K562 (cell line): Measurements from ENCODE around the gene OR7A10. TPM values are rescaled to one million over a fixed set of nuclear protein-coding genes. Genes with fewer than 3 reads are reported as not detected.

Source experiments
- CHD7 ChIP-seq: fragments of 200-600 bp; sonication (generic); IDR thresholded peaks from one replicate; pipeline ENCODE4 v1.6.1; 2012; ENCODE audit warnings: mild to moderate bottlenecking, low read depth, low read length, inconsistent platforms
- MEF2A ChIP-seq: IDR thresholded peaks from 2 replicates; pipeline ENCODE4 v1.6.1; 2011; ENCODE audit warnings: low read depth, mild to moderate bottlenecking, low read length, moderate library complexity; ENCODE audit not compliant: control insufficient read depth
- NFE2 ChIP-seq: IDR thresholded peaks from 2 replicates; pipeline ENCODE4 v1.6.1; 2014; ENCODE audit warnings: antibody characterized with exemption, low read depth
- PTRF ChIP-seq: fragments of 450-650 bp; IDR thresholded peaks from 2 replicates; pipeline ENCODE4 v1.6.1; 2016; ENCODE audit warnings: mild to moderate bottlenecking, missing genetic modification characterization, missing compliant biosample characterization
- SIN3B ChIP-seq: fragments of 450-650 bp; IDR thresholded peaks from 2 replicates; pipeline ENCODE4 v1.6.1; 2017; ENCODE audit warnings: low read depth, mild to moderate bottlenecking, moderate library complexity
- ZBTB34 ChIP-seq: fragments of 250-450 bp; sonication (Bioruptor Pico); IDR thresholded peaks from 2 replicates; pipeline ENCODE4 v1.8.0; 2021; ENCODE audit warnings: mild to moderate bottlenecking, moderate library complexity
- ZNF740 ChIP-seq, 3 experiments: fragments of 200-800 bp in 1 of 3; sonication (Bioruptor generic) in 1 of 3; sonication (generic) in 1 of 3; formaldehyde crosslinking in 1 of 3; IDR thresholded peaks; 2 replicates each; pipeline versions ENCODE4 v1.6.1 to v1.8.0; 2016 to 2022; ENCODE audit warnings: mild to moderate bottlenecking in 2 of 3, missing compliant biosample characterization in 2 of 3, missing genetic modification characterization in 2 of 3, missing genetic modification reagents in 1 of 3
- polyA plus RNA-seq, 8 experiments: library from polyadenylated mRNA; depleted of rRNA in 4 of 8; stranded (reverse) in 5 of 8; unstranded in 3 of 8; fragments of >200 nt; fragmentation: Nextera tagmentation in 2 of 8; fragmentation: Illumina TruSeq in 1 of 8; extraction: Ambion mirVana in 2 of 8; extraction: Trizol in 1 of 8; gene quantifications; 2 replicates each; pipeline versions ENCODE4 v1.2.1 to v1.2.3, GENCODE V29; 2011 to 2014; ENCODE audit warnings: inconsistent platforms in 1 of 8, missing spikeins in 1 of 8
- total RNA-seq, 7 experiments: library from RNA; depleted of rRNA in 6 of 7; stranded (reverse); fragments of >200 nt in 6 of 7; fragmentation: Illumina TruSeq in 2 of 7; extraction: Trizol in 2 of 7; gene quantifications; 2 replicates each; pipeline versions ENCODE4 v1.2.1 to v1.2.3, GENCODE V29; 2011 to 2021; ENCODE audit warnings: low replicate concordance in 1 of 7

The OR7A10 gene
- total and polyA plus RNA-seq, 9 of the 15 experiments (the other 6 are each of a cell fraction or from before 2014, with no cell fraction given): not detected

- TF ChIP-seq ZBTB34 (CRISPR knock-in tag) (no peak), ZNF740 (CRISPR knock-in tag; IDR thresholded peaks at IDR 0.05) (no peak), ZNF740 (tag; IDR thresholded peaks at IDR 0.05) (no peak), CHD7 (no peak), MEF2A (no peak), PTRF (no peak), NFE2 (no peak), SIN3B (no peak)
These were observed 18.0 kb downstream of the OR7A10 start (continued) for GRCh38 chr19:14830702-14831101.
